Ishikawa (cell line): Measurements from ENCODE around the gene TIMM29.

Experiments used
- EP300 ChIP-seq: IDR thresholded peaks from 2 replicates; pipeline ENCODE4 v1.6.1; 2012; ENCODE audit warnings: borderline replicate concordance
- TF ChIP-seq, protein P1 (sequence below): IDR thresholded peaks from 2 replicates; pipeline ENCODE4 v1.6.1; 2012; ENCODE audit warnings: low read depth, mild to moderate bottlenecking

DNA sequence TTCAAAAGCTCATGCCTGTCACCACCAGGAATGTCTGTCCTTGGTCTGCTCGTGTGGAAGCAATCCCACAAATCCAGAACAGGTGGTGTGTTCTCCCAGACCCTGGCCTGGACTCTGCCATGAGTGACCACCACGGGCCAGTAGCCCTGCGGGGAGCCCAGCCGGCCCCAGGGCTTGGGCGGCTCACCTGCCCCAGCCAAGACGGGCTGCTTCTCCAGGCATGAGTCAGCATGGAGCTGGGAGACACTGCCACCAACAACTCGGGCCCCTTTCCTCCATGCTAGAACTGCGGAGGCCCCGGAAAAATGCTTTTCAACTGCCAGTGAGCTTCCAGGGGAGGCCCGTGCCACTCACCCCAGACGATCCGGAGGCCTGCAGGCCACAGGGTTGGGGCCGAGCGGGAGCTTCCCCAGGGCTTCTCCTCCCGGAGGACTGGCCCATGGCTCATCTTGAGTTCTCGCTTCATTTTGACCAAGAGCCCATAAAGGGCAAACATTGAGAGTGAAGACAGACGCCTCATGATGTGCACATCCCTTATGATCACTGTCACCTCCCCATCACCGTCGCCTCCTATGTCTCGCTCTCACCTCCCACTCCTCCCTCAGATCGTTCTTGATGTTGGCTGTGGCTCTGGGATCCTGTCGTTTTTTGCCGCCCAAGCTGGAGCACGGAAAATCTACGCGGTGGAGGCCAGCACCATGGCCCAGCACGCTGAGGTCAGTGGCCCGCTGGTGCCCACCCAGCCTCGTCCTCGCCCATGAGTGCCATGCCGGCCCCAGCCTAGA is 16.8 kb upstream of the TIMM29 start:
- no peak for TF ChIP-seq EP300
- TF ChIP-seq, protein P1, sequence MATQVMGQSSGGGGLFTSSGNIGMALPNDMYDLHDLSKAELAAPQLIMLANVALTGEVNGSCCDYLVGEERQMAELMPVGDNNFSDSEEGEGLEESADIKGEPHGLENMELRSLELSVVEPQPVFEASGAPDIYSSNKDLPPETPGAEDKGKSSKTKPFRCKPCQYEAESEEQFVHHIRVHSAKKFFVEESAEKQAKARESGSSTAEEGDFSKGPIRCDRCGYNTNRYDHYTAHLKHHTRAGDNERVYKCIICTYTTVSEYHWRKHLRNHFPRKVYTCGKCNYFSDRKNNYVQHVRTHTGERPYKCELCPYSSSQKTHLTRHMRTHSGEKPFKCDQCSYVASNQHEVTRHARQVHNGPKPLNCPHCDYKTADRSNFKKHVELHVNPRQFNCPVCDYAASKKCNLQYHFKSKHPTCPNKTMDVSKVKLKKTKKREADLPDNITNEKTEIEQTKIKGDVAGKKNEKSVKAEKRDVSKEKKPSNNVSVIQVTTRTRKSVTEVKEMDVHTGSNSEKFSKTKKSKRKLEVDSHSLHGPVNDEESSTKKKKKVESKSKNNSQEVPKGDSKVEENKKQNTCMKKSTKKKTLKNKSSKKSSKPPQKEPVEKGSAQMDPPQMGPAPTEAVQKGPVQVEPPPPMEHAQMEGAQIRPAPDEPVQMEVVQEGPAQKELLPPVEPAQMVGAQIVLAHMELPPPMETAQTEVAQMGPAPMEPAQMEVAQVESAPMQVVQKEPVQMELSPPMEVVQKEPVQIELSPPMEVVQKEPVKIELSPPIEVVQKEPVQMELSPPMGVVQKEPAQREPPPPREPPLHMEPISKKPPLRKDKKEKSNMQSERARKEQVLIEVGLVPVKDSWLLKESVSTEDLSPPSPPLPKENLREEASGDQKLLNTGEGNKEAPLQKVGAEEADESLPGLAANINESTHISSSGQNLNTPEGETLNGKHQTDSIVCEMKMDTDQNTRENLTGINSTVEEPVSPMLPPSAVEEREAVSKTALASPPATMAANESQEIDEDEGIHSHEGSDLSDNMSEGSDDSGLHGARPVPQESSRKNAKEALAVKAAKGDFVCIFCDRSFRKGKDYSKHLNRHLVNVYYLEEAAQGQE: no peak
